GM18526 (cell line): ENCODE data around the gene CDKN1A.

ENCODE experiments used
- POLR2A ChIP-seq: IDR thresholded peaks from 3 replicates; pipeline ENCODE4 v1.6.1; 2011; ENCODE audit not compliant: insufficient read length; ENCODE audit errors: extremely low read depth

The CDKN1A gene

GRCh38 chr6:36649701-36650484 is 28.6 kb upstream of the CDKN1A start:
- no peak for TF ChIP-seq POLR2A

GRCh38 chr6:36650848-36651478 is 27.6 kb upstream of the CDKN1A start:
- TF ChIP-seq POLR2A = no peak

GRCh38 chr6:36651659-36652379 is 26.7 kb upstream of the CDKN1A start:
- TF ChIP-seq POLR2A = no peak

GRCh38 chr6:36655085-36655724 is 23.3 kb upstream of the CDKN1A start:
- TF ChIP-seq POLR2A = no peak

- no peak for TF ChIP-seq POLR2A
These were observed 22.1 kb upstream of the CDKN1A start for GRCh38 chr6:36656441-36656840.

- TF ChIP-seq POLR2A = no peak
These were observed 21.2 kb upstream of the CDKN1A start for GRCh38 chr6:36657271-36657670.

GRCh38 chr6:36657942-36658544 is 20.5 kb upstream of the CDKN1A start:
- no peak for TF ChIP-seq POLR2A

- TF ChIP-seq POLR2A = no peak
These were observed 19.2 kb upstream of the CDKN1A start for GRCh38 chr6:36659271-36659670.

- TF ChIP-seq POLR2A = no peak
These were observed 17.6 kb upstream of the CDKN1A start for GRCh38 chr6:36660771-36661471.

GRCh38 chr6:36662380-36662779 is 16.1 kb upstream of the CDKN1A start:
- TF ChIP-seq POLR2A = no peak

- TF ChIP-seq POLR2A = no peak
These were observed 15.7 kb upstream of the CDKN1A start for GRCh38 chr6:36662827-36663256.

GRCh38 chr6:36663504-36664446 is 14.7 kb upstream of the CDKN1A start:
- no peak for TF ChIP-seq POLR2A

GRCh38 chr6:36665180-36665579 is 13.3 kb upstream of the CDKN1A start:
- TF ChIP-seq POLR2A = no peak
